Ovary (tissue), 9 donors: ENCODE results near the gene ACTR5. TPM values are rescaled to one million over a fixed set of nuclear protein-coding genes. Genes with fewer than 3 reads are reported as not detected.

Source experiments
- DNase-seq, 5 donors: peaks; one replicate each; pipeline ENCODE4 v3.0.0-alpha.2; 2019 to 2020
- H3K27ac ChIP-seq, 2 donors: fragments of 200-600 bp; one replicate each; pipeline versions ENCODE4 v1.5.1 to v1.8.0; 2019 to 2022
- H3K27me3 ChIP-seq: fragments of 200-600 bp; one replicate; pipeline ENCODE4 v1.8.0; 2022
- H3K36me3 ChIP-seq: fragments of 200-600 bp; sonication (generic); one replicate; pipeline ENCODE4 v1.5.1; 2019
- H3K4me1 ChIP-seq: one replicate; pipeline ENCODE4 v1.8.1; 2013; ENCODE audit warnings: mild to moderate bottlenecking, moderate library complexity; ENCODE audit not compliant: insufficient read depth
- H3K4me3 ChIP-seq: fragments of 200-600 bp; sonication (generic); one replicate; pipeline ENCODE4 v1.5.1; 2017
- H3K9me3 ChIP-seq, 2 donors: fragments of 200-600 bp in 1 of 2; sonication (generic) in 1 of 2; one replicate each; pipeline versions ENCODE4 v1.5.1 to v1.8.1; 2013 to 2019; ENCODE audit warnings: mild to moderate bottlenecking in 1 of 2, moderate library complexity in 1 of 2
- CTCF ChIP-seq, 3 donors: fragments of 450-650 bp in 2 of 3; fragments of 200-600 bp in 1 of 3; IDR thresholded peaks; one replicate each; pipeline versions ENCODE4 v1.5.1 to v1.8.0; 2016 to 2022; ENCODE audit warnings: antibody characterized with exemption in 3 of 3, mild to moderate bottlenecking in 1 of 3
- EP300 ChIP-seq: sonication (generic); formaldehyde crosslinking; IDR thresholded peaks from one replicate; pipeline ENCODE4 v1.6.1; 2017; ENCODE audit warnings: antibody characterized with exemption
- POLR2A ChIP-seq: fragments of 450-650 bp; IDR thresholded peaks from one replicate; pipeline ENCODE4 v1.6.1; 2017; ENCODE audit warnings: antibody characterized with exemption, mild to moderate bottlenecking, moderate library complexity
- WGBS, 3 donors: extraction: QIAGEN DNeasy Blood & Tissue Kit in 1 of 3; methylation state at CpG; one replicate each; pipeline versions ENCODE4 v1.1.5 to v1.1.7; 2013 to 2017; 5-methylcytosine and 5-hydroxymethylcytosine counted together
- intact Hi-C, 4 donors: fragments of 100-400 bp; cut with DNase I; formaldehyde crosslinking; loops; one replicate each; pipeline versions ENCODE4 v1.11.0 to v1.15.1; 2022 to 2023
- polyA plus RNA-seq, 2 donors: library from polyadenylated mRNA; stranded (reverse); fragments of 200-250 nt in 1 of 2; fragments of 350-450 nt in 1 of 2; fragmentation: Illumina TruSeq in 1 of 2; extraction: RNeasy Lipid Tissue Mini Kit (QIAGEN cat#74804) in 1 of 2; gene quantifications; one replicate each; pipeline ENCODE4 v1.2.3, GENCODE V29; 2013 to 2014
- total RNA-seq, 7 donors: library from RNA; depleted of rRNA in 2 of 7; stranded (reverse); fragments of >200 nt in 2 of 7; fragmentation: NEBNext Ultra II Directional in 3 of 7; extraction: Animal tissue kit (Norgen Biotek cat#: 25700) in 3 of 7; gene quantifications; one replicate each; pipeline versions ENCODE4 v1.1.0 to v1.2.4, GENCODE V29; 2016 to 2023
- donor health status: DM: no; HTN: no; CAD: no; lungs with moderate emphysema.
- donor health status: DM: no; HTN: no; CAD: no.
- donor health status: Bipolar disorder and iron deficiency.
- donor health status: DM: yes; HTN: yes; CAD: no.
- donor health status: DM: no; HTN: no; CAD: no.
- donor health status: DM: yes; HTN: yes; CAD: no.

Gene ACTR5
- total and polyA plus RNA-seq, 9 donors: 6.2 to 12.3 (median 9.8) TPM

- 48 to 75% (median 71%) methylated on average over 3 of the region's 3 CpGs for WGBS, 3 donors
- DNase-seq: no peak
- intact Hi-C loops: no loop called here
- no peaks in the 10 kb centered on the region for H3K4me1 ChIP-seq
- H3K27ac ChIP-seq: no peak overlapping the region
- H3K9me3 ChIP-seq: no peaks in the 10 kb centered on the region
- TF ChIP-seq EP300 (no peak), POLR2A (no peak), CTCF (IDR thresholded peaks at IDR 0.05) (no peak)
- H3K4me3 ChIP-seq: no peak overlapping the region
- no peaks in the 10 kb centered on the region for H3K27me3 ChIP-seq
- H3K36me3 ChIP-seq: no peaks in the 10 kb centered on the region
These were observed 44.7 kb upstream of the ACTR5 start for GRCh38 chr20:38703526-38703925.

GRCh38 chr20:38704136-38704535, 44.1 kb upstream of the ACTR5 start:
- Histone ChIP-seq H3K27ac (no peak overlapping the region), H3K36me3 (no peaks in the 10 kb centered on the region), H3K27me3 (no peaks in the 10 kb centered on the region), H3K4me1 (no peaks in the 10 kb centered on the region), H3K9me3 (no peaks in the 10 kb centered on the region), H3K4me3 (no peak overlapping the region)
- intact Hi-C loops: no loop called here
- DNase-seq: no peak
- 46 to 61% (median 54%) methylated on average over 4 of the region's 4 CpGs for WGBS, 3 donors
- TF ChIP-seq CTCF (IDR thresholded peaks at IDR 0.05) (no peak), EP300 (no peak), POLR2A (no peak)

- Histone ChIP-seq H3K9me3 (no peaks in the 10 kb centered on the region), H3K36me3 (no peaks in the 10 kb centered on the region), H3K27me3 (no peaks in the 10 kb centered on the region), H3K4me3 (no peak overlapping the region), H3K4me1 (no peaks in the 10 kb centered on the region), H3K27ac (no peak overlapping the region)
- intact Hi-C loops: no loop called here
- DNase-seq: no peak
- 4 to 7% (median 6%) methylated on average over 7 of the region's 7 CpGs for WGBS, 3 donors
- TF ChIP-seq POLR2A (no peak), CTCF (IDR thresholded peaks at IDR 0.05) (no peak)
These were observed 41.8 kb upstream of the ACTR5 start for GRCh38 chr20:38706509-38706908.

- H3K27ac ChIP-seq: no peak overlapping the region
- no peaks in the 10 kb centered on the region for H3K36me3 ChIP-seq
- no peak for DNase-seq
- no peaks in the 10 kb centered on the region for H3K27me3 ChIP-seq
- H3K4me3 ChIP-seq: no peak overlapping the region
- TF ChIP-seq EP300 (no peak), CTCF (IDR thresholded peaks at IDR 0.05) (no peak)
- no peaks in the 10 kb centered on the region for H3K4me1 ChIP-seq
- peaks cover 0 to 2% of the 10 kb centered on the region in 2 donors for H3K9me3 ChIP-seq
- intact Hi-C loops: no loop called here
- WGBS, 3 donors: 11 to 23% (median 18%) methylated on average over 6 of the region's 6 CpGs
These were observed 34.0 kb upstream of the ACTR5 start for GRCh38 chr20:38714308-38714707.

- no peak for DNase-seq
- intact Hi-C loops: no loop called here
- no peak overlapping the region for H3K27ac ChIP-seq
- H3K27me3 ChIP-seq: no peaks in the 10 kb centered on the region
- no peaks in the 10 kb centered on the region for H3K4me1 ChIP-seq
- no peak for TF ChIP-seq EP300
- no peak for TF ChIP-seq POLR2A
- TF ChIP-seq CTCF (IDR thresholded peaks at IDR 0.05): no peak
- peaks cover 0 to 2% of the 10 kb centered on the region in 2 donors for H3K9me3 ChIP-seq
- H3K4me3 ChIP-seq: no peak overlapping the region
- WGBS, 3 donors: 12 to 13% (median 13%) methylated on average over 10 of the region's 10 CpGs
- H3K36me3 ChIP-seq: no peaks in the 10 kb centered on the region
These were observed 32.6 kb upstream of the ACTR5 start for GRCh38 chr20:38715646-38716045.
